GM18909 (cell line): ENCODE results near the gene OPRM1.
A peak's percentile ranks its signal among the peaks of the same experiment; 100 is the strongest.

Source experiments
- ATAC-seq: cut with Tn5 transposase; IDR thresholded peaks from one replicate; pipeline ENCODE4 v1.9.1; 2021; ENCODE audit warnings: mild to moderate bottlenecking; ENCODE audit not compliant: unreplicated experiment, poor library complexity

Gene OPRM1

DNA sequence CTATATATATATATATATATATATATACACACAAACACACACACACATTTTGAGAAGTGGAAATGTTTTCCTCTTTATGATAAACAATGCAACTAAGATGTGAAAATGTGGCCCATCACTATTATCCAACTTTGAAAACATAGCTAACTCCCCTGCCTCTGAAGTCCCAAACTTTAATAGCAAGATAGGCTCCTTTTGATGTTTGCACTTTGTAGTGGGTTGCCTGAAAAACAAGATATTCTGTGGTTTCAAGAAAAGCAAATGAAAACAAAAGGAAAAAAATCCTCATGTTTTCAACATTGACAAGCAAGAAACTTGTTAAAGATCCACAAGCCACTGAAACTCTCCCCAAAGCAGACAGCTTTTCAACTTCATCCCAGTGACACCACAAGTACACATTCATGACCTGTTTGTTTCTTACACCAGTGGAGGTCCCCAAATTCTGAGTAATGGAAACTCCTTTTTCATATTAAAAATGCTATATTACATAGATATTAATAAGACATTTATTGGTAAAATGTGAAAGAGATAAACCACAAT, 227.6 kb downstream of the OPRM1 start:
- peak; percentile 33 for ATAC-seq

DNA sequence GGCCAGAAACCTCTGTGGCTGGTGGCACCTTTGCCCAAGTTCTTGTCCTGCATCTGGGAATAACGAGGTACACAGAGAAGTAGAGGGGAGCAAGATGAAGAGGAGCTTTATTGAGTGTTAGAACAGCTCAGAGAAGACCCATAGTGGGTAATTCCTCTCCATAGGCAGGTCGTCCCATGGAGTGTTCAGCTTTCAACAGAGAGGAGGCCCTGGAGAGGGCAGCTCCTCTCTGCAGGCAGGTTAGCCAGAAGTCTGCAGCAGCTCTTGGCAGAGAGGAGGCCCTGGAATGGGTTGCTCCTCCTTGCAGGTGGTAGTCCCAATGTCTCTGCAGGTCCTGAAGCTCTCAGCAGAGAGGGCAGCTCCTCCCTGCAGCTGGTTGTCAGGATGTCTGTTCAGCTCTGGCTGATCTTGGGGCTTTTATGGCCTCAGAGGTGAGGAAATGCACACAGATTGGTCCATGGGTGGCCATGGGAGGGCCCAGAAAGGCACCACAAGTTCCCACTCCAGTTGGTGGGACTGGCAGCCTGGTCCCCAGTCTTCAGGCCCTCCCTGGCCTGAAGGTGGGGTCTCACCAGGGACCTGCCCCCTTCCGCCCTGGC, 228.6 kb downstream of the OPRM1 start:
- peak; percentile 78 for ATAC-seq

DNA sequence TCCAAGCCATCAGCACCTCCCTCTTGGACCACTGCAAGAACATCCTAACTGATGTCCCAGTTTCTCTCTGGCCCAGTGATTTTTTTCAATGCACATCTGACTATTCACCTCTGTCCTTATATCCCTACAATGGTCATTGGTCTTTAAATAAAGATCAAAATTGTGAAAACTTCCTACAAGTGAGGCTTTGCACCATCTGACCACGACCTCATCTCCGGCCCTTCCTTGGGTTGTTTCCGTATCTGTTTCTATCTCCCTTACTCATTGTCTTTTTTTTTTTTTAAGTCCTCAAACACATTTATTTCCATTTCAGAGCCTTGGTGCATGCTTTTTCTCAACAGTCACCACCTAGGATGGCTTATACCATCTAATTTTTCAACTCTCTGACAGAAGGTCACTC, 229.4 kb downstream of the OPRM1 start:
- no peak for ATAC-seq

DNA sequence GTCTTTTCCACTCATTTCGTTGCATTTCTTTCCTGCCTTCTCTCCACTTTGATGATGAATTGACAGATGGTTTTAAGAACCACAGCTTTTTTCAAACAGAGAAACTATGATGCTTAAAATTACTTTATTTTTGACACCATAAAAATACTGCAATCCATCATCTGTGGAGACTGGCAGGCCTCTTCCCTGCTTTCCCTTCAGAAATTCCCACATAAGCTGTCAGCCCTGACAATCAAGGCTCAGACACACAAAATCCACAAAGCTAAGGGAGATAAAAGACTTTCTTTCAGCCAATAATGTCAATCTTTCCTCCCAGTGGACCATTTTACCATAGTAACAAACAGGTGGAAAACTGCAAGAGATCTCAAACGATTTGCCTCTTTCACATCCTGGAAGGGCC, 235.1 kb downstream of the OPRM1 start:
- ATAC-seq, result no peak

- peak; percentile 81 for ATAC-seq
Measured at GRCh38 chr6:154276810-154277628, 238.0 kb downstream of the OPRM1 start.

DNA sequence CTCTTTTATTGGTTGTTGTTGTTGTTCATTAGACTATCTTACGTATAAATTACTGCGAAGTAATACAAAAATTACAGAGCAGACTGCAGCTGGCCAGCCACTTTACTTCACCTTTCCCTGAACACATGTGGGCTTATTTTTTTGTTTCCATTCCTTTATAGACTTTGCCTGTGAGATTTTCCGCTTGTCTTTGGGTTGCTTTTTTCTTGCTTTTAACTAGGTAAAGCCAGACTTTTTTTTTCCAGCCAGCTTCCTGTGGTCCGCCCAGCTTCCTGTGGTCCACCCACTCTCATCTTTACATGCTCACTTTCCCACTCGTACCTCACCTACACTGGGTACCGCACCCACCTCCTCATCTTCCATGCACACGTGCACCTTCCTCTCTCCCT, 238.6 kb downstream of the OPRM1 start:
- ATAC-seq, result peak; percentile 37

DNA sequence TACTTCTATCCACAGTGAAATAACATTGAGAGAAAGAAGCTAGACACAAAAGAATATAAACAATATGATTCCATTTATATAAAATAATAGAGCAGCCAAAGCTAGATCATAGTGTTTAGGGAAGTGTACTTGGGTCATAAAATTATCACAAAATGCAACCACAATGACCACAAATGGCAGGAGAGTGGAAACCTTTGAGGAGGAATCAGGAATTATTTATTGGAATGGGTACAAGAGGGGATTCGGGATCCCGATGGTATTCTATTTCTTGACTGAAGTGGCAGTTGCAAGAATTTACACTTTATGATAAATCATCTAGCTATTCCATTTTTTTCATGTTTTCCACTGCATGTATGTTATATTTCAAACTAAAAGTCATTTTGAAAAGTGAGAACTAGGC, 241.5 kb downstream of the OPRM1 start:
- ATAC-seq, result no peak

DNA sequence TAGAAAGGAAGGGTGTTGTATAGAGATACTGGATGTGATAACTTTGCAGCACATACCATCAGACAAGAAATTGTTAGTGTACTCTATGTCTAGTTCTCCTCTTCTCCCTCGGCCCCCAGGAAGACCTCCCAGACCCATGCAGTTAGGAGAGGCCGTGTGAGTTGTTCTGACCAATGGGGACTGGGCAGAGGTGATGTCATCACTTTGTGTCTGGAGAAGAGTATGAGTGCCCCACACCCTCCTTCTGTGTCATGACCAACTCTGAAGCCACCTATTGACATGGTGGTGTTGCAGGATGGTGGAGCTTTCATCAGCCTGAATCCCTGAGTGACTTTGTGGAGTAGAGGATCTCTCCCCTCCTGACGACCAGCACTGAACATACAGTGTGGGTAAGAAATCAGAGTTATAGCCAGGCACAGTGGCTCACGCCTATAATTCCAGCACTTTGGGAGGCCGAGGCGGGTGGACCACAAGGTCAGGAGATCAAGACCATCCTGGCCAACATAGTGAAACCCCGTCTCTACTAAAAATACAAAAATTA, 245.3 kb downstream of the OPRM1 start:
- no peak for ATAC-seq

GRCh38 chr6:154285826-154286225, 246.8 kb downstream of the OPRM1 start:
- ATAC-seq, result no peak

- peak; percentile 57 for ATAC-seq
Measured at GRCh38 chr6:154289818-154290508, 250.9 kb downstream of the OPRM1 start.

DNA sequence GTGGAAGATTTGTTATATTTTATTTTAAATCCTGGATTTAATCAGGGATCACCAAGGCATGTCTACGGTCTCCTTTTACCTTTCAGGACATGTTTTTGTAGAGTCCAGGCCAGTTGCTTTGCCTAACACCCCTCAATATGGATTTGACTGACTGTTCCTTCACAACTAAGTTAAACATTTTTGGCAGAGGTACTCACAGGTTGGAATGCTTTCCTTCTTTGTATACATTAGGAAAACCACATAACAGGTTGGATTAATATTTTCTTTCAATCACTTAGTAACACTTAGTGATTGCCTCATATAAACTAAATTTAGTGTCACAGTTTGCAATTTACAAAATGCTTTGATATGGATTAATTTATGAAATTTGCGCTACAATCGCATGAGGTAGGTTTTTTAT, 253.0 kb downstream of the OPRM1 start:
- no peak for ATAC-seq

GRCh38 chr6:154292855-154293519, 253.9 kb downstream of the OPRM1 start:
- ATAC-seq, result no peak

DNA sequence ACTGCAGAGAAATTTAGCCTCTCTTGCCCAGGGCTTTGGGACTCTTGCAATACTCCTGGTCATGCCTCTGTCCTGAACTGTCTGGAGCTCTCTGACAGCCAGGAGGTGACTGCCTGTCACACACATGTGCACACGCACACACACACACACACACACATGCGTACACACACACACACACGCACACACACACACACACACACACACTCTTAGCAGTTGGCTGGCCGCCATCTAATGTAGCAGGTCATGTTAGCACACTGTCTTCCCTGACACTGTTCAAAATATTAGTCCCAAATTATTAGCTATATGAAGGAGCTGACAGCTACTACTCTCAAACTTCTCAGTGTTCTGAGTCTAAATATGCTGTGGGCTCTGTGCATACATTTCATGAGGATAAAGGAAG, 256.7 kb downstream of the OPRM1 start:
- no peak for ATAC-seq
